GM12878 (cell line): ENCODE measurements around the gene B3GNT9. TPM values are rescaled to one million over a fixed set of nuclear protein-coding genes. Genes with fewer than 3 reads are reported as not detected.

Source experiments
- ATAC-seq: fragments of 200-7000 bp; cut with Tn5 transposase; 3 replicates; pipeline ENCODE4 v1.9.1; 2020; ENCODE audit warnings: mild to moderate bottlenecking, moderate library complexity
- BruUV-seq: library from RNA; stranded (reverse); fragments of 400-500 nt; replicated peaks from 2 replicates; lab custom pipeline; 2021; lab: Mats Ljungman, UMichigan
- CTCF ChIA-PET: fragments of 300-600 bp; sonication (Branson Sonifier 250); formaldehyde crosslinking; extraction: SDS; loops from one replicate; lab custom pipeline; 2021; ENCODE audit warnings: inconsistent platforms; lab: Yijun Ruan, JAX
- POLR2A ChIA-PET: fragments of 350-600 bp; formaldehyde crosslinking; extraction: SDS; loops from one replicate; lab custom pipeline; 2021; ENCODE audit warnings: inconsistent platforms; lab: Charles Lee
- RAD21 ChIA-PET: fragments of 300-600 bp; sonication (Branson Sonifier 250); formaldehyde crosslinking; loops from one replicate; lab custom pipeline; 2023; ENCODE audit warnings: antibody characterized with exemption; ENCODE audit not compliant: unreplicated experiment; lab: Charles Lee
- SMC1A ChIA-PET: fragments of 300-600 bp; sonication (Branson Sonifier 250); formaldehyde crosslinking; loops from one replicate; lab custom pipeline; 2023; ENCODE audit not compliant: unreplicated experiment, uncharacterized antibody; lab: Charles Lee
- DNase-seq: peaks from one replicate; pipeline ENCODE4 v3.0.0-alpha.2; 2011; ENCODE audit warnings: low read depth, low spot score
- FAIRE-seq: peaks from 3 replicates; lab custom pipeline; 2011; peaks lifted over from hg19 to GRCh38; lab: Jason Lieb, UNC
- H2AFZ ChIP-seq: 2 replicates; pipeline ENCODE4 v1.6.0; 2011; ENCODE audit warnings: low read depth, low read length, control low read depth; ENCODE audit not compliant: control insufficient read depth
- H3K27ac ChIP-seq: 2 replicates; pipeline ENCODE4 v1.5.1; 2011; ENCODE audit warnings: control low read depth; ENCODE audit not compliant: control insufficient read depth, insufficient read depth
- H3K27me3 ChIP-seq, 2 experiments: replicated peaks in 1 of 2; 2 replicates each; pipeline versions ENCODE4 v1.6.0 to v1.6.1; 2011; ENCODE audit warnings: low read length in 1 of 2; ENCODE audit not compliant: control insufficient read depth in 2 of 2, insufficient read depth in 2 of 2
- H3K36me3 ChIP-seq, 2 experiments: 2 replicates each; pipeline ENCODE4 v1.5.1; 2011; ENCODE audit warnings: low read length in 1 of 2; ENCODE audit not compliant: control insufficient read depth in 2 of 2, insufficient read depth in 2 of 2
- H3K4me1 ChIP-seq: 2 replicates; pipeline ENCODE4 v1.6.1; 2011; ENCODE audit warnings: mild to moderate bottlenecking, low read length, moderate library complexity, mixed read lengths; ENCODE audit not compliant: control insufficient read depth, insufficient read depth
- H3K4me2 ChIP-seq: 2 replicates; pipeline ENCODE4 v1.6.0; 2011; ENCODE audit warnings: control low read depth; ENCODE audit not compliant: control insufficient read depth, insufficient read depth
- H3K4me3 ChIP-seq: fragments of 200-600 bp; sonication (generic); 2 replicates; pipeline ENCODE4 v1.5.1; 2016
- H3K79me2 ChIP-seq: 2 replicates; pipeline ENCODE4 v1.6.0; 2011; ENCODE audit warnings: low read length; ENCODE audit not compliant: control insufficient read depth, insufficient read depth
- H3K9ac ChIP-seq: 2 replicates; pipeline ENCODE4 v1.8.0; 2011; ENCODE audit warnings: low read length, control low read depth, mixed read lengths; ENCODE audit not compliant: control insufficient read depth, insufficient read depth
- H3K9me3 ChIP-seq: replicated peaks from 3 replicates; pipeline ENCODE4 v1.5.1; 2011; ENCODE audit warnings: mild to moderate bottlenecking, low read length; ENCODE audit not compliant: control insufficient read depth, insufficient read depth
- H4K20me1 ChIP-seq: 2 replicates; pipeline ENCODE4 v1.6.0; 2011; ENCODE audit not compliant: control insufficient read depth, insufficient read depth
- ELK1 ChIP-seq: IDR thresholded peaks from 2 replicates; pipeline ENCODE4 v1.6.1; 2012; ENCODE audit warnings: low read depth, low read length, improper control_type of control experiment
- HDGF ChIP-seq: fragments of 450-650 bp; IDR thresholded peaks from 2 replicates; pipeline ENCODE4 v1.6.1; 2016; ENCODE audit warnings: antibody characterized with exemption
- MLLT1 ChIP-seq: fragments of 450-650 bp; IDR thresholded peaks from 2 replicates; pipeline ENCODE4 v1.6.1; 2016; ENCODE audit warnings: mild to moderate bottlenecking
- NFYA ChIP-seq: IDR thresholded peaks from 2 replicates; pipeline ENCODE4 v1.6.1; 2011; ENCODE audit warnings: low read depth, mild to moderate bottlenecking, low read length, improper control_type of control experiment, borderline replicate concordance
- PAX5 ChIP-seq: IDR thresholded peaks from 2 replicates; pipeline ENCODE4 v1.6.1; 2011; ENCODE audit warnings: low read depth, low read length, borderline replicate concordance
- RUNX3 ChIP-seq: IDR thresholded peaks from 2 replicates; pipeline ENCODE4 v1.6.1; 2012; ENCODE audit warnings: low read length, inconsistent platforms
- TCF12 ChIP-seq: IDR thresholded peaks from 2 replicates; pipeline ENCODE4 v1.6.1; 2011; ENCODE audit warnings: low read depth, mild to moderate bottlenecking, low read length
- WGBS: methylation state at CpG from one replicate; pipeline ENCODE4 v1.1.6; 2016; ENCODE audit warnings: low lambda C conversion rate; ENCODE audit not compliant: insufficient replicate concordance, insufficient coverage; ENCODE audit errors: missing lambda C conversion rate; 5-methylcytosine and 5-hydroxymethylcytosine counted together
- in situ Hi-C: fragments of 300-500 bp; cut with MboI; formaldehyde crosslinking; loops from 9 replicates; pipeline ENCODE4 v1.14.3; 2018; ENCODE audit warnings: mixed read lengths
- intact Hi-C: fragments of 100-400 bp; cut with micrococcal nuclease; formaldehyde crosslinking; loops from one replicate; pipeline ENCODE4 v1.14.2; 2022; ENCODE audit not compliant: unreplicated experiment
- polyA plus RNA-seq, 11 experiments: library from polyadenylated mRNA; depleted of rRNA in 4 of 11; unstranded in 6 of 11; stranded (reverse) in 5 of 11; fragments of >200 nt; fragmentation: Nextera tagmentation in 4 of 11; fragmentation: Illumina TruSeq in 1 of 11; extraction: Ambion mirVana in 4 of 11; extraction: Trizol in 1 of 11; gene quantifications; 1 replicate in 1 of 11; 2 replicates in 10 of 11; pipeline versions ENCODE4 v1.2.1 to v1.2.3, GENCODE V29; 2011 to 2016; ENCODE audit warnings: inconsistent platforms in 2 of 11, missing spikeins in 2 of 11, low read depth in 1 of 11
- total RNA-seq, 4 experiments: library from RNA; depleted of rRNA in 3 of 4; stranded (reverse); fragments of >200 nt in 3 of 4; fragmentation: Illumina TruSeq in 1 of 4; extraction: Trizol in 1 of 4; gene quantifications; 2 replicates each; pipeline versions ENCODE4 v1.2.1 to v1.2.3, GENCODE V29; 2013 to 2021
- TF ChIP-seq, protein P1 (sequence below): fragments of 450-650 bp; formaldehyde crosslinking; IDR thresholded peaks from 2 replicates; pipeline ENCODE4 v1.5.0; 2022; ENCODE audit warnings: mild to moderate bottlenecking, missing genetic modification characterization

The B3GNT9 gene
- total and polyA plus RNA-seq, 10 of the 15 experiments (the other 5 are each of a cell fraction or from before 2014, with no cell fraction given) = 0.08 to 5.0 (median 1.9) TPM

GRCh38 chr16:67157892-67158635 lies 7.3 kb upstream of the B3GNT9 start:
- ATAC-seq = no peak
- Histone ChIP-seq H3K4me2 (peak overlapping the region; percentile 88), H3K9ac (peak overlapping the region; percentile 87), H3K27me3 (no peaks in the 10 kb centered on the region)
- SMC1A ChIA-PET = interaction anchor here (0.9 to 5.2 kb wide), 17 partner anchors 12 to 278 kb away, joined by 3 to 48 read pairs (median 5); partner anchors contain the start of genes NOL3, PDP2 and TMEM208
- no peak for TF ChIP-seq TCF12
- TF ChIP-seq, protein P1, sequence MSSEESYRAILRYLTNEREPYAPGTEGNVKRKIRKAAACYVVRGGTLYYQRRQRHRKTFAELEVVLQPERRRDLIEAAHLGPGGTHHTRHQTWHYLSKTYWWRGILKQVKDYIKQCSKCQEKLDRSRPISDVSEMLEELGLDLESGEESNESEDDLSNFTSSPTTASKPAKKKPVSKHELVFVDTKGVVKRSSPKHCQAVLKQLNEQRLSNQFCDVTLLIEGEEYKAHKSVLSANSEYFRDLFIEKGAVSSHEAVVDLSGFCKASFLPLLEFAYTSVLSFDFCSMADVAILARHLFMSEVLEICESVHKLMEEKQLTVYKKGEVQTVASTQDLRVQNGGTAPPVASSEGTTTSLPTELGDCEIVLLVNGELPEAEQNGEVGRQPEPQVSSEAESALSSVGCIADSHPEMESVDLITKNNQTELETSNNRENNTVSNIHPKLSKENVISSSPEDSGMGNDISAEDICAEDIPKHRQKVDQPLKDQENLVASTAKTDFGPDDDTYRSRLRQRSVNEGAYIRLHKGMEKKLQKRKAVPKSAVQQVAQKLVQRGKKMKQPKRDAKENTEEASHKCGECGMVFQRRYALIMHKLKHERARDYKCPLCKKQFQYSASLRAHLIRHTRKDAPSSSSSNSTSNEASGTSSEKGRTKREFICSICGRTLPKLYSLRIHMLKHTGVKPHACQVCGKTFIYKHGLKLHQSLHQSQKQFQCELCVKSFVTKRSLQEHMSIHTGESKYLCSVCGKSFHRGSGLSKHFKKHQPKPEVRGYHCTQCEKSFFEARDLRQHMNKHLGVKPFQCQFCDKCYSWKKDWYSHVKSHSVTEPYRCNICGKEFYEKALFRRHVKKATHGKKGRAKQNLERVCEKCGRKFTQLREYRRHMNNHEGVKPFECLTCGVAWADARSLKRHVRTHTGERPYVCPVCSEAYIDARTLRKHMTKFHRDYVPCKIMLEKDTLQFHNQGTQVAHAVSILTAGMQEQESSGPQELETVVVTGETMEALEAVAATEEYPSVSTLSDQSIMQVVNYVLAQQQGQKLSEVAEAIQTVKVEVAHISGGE = no peak
- TF ChIP-seq ELK1 = no peak
- TF ChIP-seq PAX5 = no peak
- no peak for TF ChIP-seq HDGF
- no peak for TF ChIP-seq MLLT1
- TF ChIP-seq NFYA = no peak
- peak; percentile 13; the same call in 1 of the 2 replicates for TF ChIP-seq RUNX3
- TF ChIP-seq, all 136 proteins: peak for 1
- H3K36me3 ChIP-seq = no peaks in the 10 kb centered on the region
- in situ Hi-C loops (loop anchor here (10.0 kb wide), 1 partner anchor 183 kb away; no protein-coding TSS in a partner anchor), intact Hi-C loops (loop anchor here (5.0 kb wide), 2 partner anchors 56 to 504 kb away; partner anchors contain the start of genes ACD and PARD6A)
- POLR2A ChIA-PET = interaction anchor here (0.5 to 8.2 kb wide), 13 partner anchors 7 to 743 kb away, joined by 3 to 137 read pairs (median 5); partner anchors contain the start of genes B3GNT9, FHOD1, NOL3 and PHAF1
- FAIRE-seq (no peak), DNase-seq (no peak)
- RAD21 ChIA-PET = interaction anchor here (0.8 to 5.2 kb wide), 7 partner anchors 11 to 144 kb away, joined by 3 to 48 read pairs (median 4); partner anchors contain the start of gene NOL3
- no peaks in the 10 kb centered on the region for H3K9me3 ChIP-seq
- peaks cover 35% of the 10 kb centered on the region for H3K4me1 ChIP-seq
- peaks cover 11% of the 10 kb centered on the region for H3K79me2 ChIP-seq
- CTCF ChIA-PET = interaction anchor here (0.7 to 10.0 kb wide), 21 partner anchors 11 to 258 kb away, joined by 3 to 98 read pairs (median 7); partner anchors contain the start of genes CES3, NOL3, TMEM208 and ZDHHC1
- H4K20me1 ChIP-seq = peaks cover 10% of the 10 kb centered on the region; the same call in 1 of the 2 replicates
- H2AFZ ChIP-seq = no peak overlapping the region
- peak overlapping the region; percentile 95 for H3K4me3 ChIP-seq
- WGBS = 9% methylated on average over 7 of the region's 7 CpGs
- H3K27ac ChIP-seq = peak overlapping the region; percentile 89
- no TSS peak for BruUV-seq
